HCT116 (cell line): ENCODE measurements around the gene ELK4.

Experiments used
- CTCF ChIP-seq, 3 experiments: fragments of 200-600 bp in 1 of 3; sonication (generic) in 1 of 3; IDR thresholded peaks in 2 of 3; conservative IDR thresholded peaks in 1 of 3; 2 replicates each; pipeline ENCODE4 v1.5.1; 2012 to 2017; ENCODE audit warnings: low read depth in 2 of 3, low read length in 2 of 3, antibody characterized with exemption in 1 of 3, borderline replicate concordance in 1 of 3, control low read depth in 1 of 3, mild to moderate bottlenecking in 1 of 3, mixed read lengths in 1 of 3, mixed run types in 1 of 3, moderate library complexity in 1 of 3; ENCODE audit not compliant: insufficient read depth in 1 of 3
- EZH2 ChIP-seq: fragments of 200-600 bp; sonication (generic); IDR thresholded peaks from 2 replicates; pipeline ENCODE4 v1.6.1; 2017; ENCODE audit warnings: antibody characterized with exemption, mixed run types
- MAX ChIP-seq: IDR thresholded peaks from 2 replicates; pipeline ENCODE4 v1.6.1; 2012
- POLR2A ChIP-seq: IDR thresholded peaks from 2 replicates; pipeline ENCODE4 v1.7.0; 2011; ENCODE audit warnings: borderline replicate concordance; ENCODE audit not compliant: insufficient read depth, insufficient read length; ENCODE audit errors: extremely low read depth
- REST ChIP-seq: IDR thresholded peaks from 2 replicates; pipeline ENCODE4 v1.6.1; 2012; ENCODE audit warnings: low read depth

GRCh38 chr1:205576011-205576410 is 55.8 kb downstream of the ELK4 start:
- TF ChIP-seq MAX (no peak), CTCF (IDR thresholded peaks at IDR 0.05 in 2 of 3, conservative IDR thresholded peaks at IDR 0.05 in 1 of 3; ENCODE audit: borderline replicate concordance in 1 of 3, insufficient read depth in 1 of 3, low read depth in 2 of 3, low read length in 2 of 3) (no peak), EZH2 (no peak), POLR2A (no peak), REST (no peak)
